Measurements from ENCODE around the gene WSCD1.

DNA sequence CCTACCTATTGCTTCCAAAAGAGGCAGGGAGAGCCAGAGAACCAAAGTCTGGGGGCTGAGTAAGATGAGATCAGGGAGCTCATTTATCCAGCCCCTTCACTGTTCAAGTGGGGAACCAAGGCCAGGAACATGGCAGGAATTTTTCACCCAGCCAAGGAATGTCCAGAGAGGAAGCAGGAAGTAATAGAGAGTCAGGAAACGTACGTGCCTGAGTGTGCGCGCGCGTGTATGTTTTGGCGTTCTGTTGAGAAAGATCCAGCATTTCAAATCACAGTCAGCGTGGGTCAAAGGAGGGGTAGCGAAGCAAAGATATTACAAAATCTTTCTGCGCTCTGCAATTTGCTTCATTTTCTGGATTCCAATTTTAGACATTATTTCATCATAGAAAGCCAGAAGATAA, 41.9 kb upstream of the WSCD1 start:
- TF ChIP-seq, protein P1, sequence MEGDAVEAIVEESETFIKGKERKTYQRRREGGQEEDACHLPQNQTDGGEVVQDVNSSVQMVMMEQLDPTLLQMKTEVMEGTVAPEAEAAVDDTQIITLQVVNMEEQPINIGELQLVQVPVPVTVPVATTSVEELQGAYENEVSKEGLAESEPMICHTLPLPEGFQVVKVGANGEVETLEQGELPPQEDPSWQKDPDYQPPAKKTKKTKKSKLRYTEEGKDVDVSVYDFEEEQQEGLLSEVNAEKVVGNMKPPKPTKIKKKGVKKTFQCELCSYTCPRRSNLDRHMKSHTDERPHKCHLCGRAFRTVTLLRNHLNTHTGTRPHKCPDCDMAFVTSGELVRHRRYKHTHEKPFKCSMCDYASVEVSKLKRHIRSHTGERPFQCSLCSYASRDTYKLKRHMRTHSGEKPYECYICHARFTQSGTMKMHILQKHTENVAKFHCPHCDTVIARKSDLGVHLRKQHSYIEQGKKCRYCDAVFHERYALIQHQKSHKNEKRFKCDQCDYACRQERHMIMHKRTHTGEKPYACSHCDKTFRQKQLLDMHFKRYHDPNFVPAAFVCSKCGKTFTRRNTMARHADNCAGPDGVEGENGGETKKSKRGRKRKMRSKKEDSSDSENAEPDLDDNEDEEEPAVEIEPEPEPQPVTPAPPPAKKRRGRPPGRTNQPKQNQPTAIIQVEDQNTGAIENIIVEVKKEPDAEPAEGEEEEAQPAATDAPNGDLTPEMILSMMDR (optimal IDR thresholded peaks at IDR 0.05 in 1 of 3, IDR thresholded peaks at IDR 0.05 in 1 of 3, conservative IDR thresholded peaks at IDR 0.05 in 1 of 3; ENCODE audit: extremely low read depth in 1 of 3, insufficient read depth in 2 of 3, low read length in 3 of 3), result no peak
- TF ChIP-seq EZH2 (IDR thresholded peaks at IDR 0.05; ENCODE audit: low read length), result no peak
